ENCODE measurements around the gene GALNT17. TPM values are rescaled to one million over a fixed set of nuclear protein-coding genes. Genes with fewer than 3 reads are reported as not detected.
A peak's percentile ranks its signal among the peaks of the same experiment; 100 is the strongest.

The GALNT17 gene
- total and polyA plus RNA-seq, 2 experiments from 2014 or later, result 11.1 to 65.6 TPM

GRCh38 chr7:71691538-71691937, 559.6 kb downstream of the GALNT17 start:
- H3K36me3 ChIP-seq (ENCODE audit: insufficient read depth), result no peaks in the 10 kb centered on the region
- H3F3A ChIP-seq (replicated peaks; ENCODE audit: low read depth), result no peaks in the 10 kb centered on the region
- H4K20me1 ChIP-seq (replicated peaks; ENCODE audit: insufficient read depth), result no peaks in the 10 kb centered on the region
- H3K79me2 ChIP-seq (replicated peaks; ENCODE audit: insufficient read depth), result no peaks in the 10 kb centered on the region
- Mint-ChIP-seq H3K4me3 (no peak overlapping the region), H3K27me3 (ENCODE audit: insufficient read depth, low read depth, poor library complexity) (no peaks in the 10 kb centered on the region), H3K36me3 (ENCODE audit: low read depth) (peaks cover 36% of the 10 kb centered on the region), H3K27ac (no peak overlapping the region), H3K4me1 (no peaks in the 10 kb centered on the region; the same call in 2 of the 3 replicates), H3K9me3 (no peaks in the 10 kb centered on the region; the same call in 2 of the 3 replicates)
- H3K4me2 ChIP-seq, result no peak overlapping the region
- no peak overlapping the region for H3K4me3 ChIP-seq
- H3K27me3 ChIP-seq (ENCODE audit: insufficient read depth), result no peaks in the 10 kb centered on the region
- H3K9me2 ChIP-seq (ENCODE audit: insufficient read depth), result peaks cover 8% of the 10 kb centered on the region
- no peaks in the 10 kb centered on the region for H3K4me1 ChIP-seq (ENCODE audit: insufficient read depth)
- H3K27ac ChIP-seq (ENCODE audit: low read depth), result peak overlapping the region; percentile 63; the same call in 1 of the 2 replicates
- no peak overlapping the region for H2AFZ ChIP-seq
- ATAC-seq (no peak), DNase-seq (ENCODE audit: low spot score) (no peak)
- TF ChIP-seq, protein P1, sequence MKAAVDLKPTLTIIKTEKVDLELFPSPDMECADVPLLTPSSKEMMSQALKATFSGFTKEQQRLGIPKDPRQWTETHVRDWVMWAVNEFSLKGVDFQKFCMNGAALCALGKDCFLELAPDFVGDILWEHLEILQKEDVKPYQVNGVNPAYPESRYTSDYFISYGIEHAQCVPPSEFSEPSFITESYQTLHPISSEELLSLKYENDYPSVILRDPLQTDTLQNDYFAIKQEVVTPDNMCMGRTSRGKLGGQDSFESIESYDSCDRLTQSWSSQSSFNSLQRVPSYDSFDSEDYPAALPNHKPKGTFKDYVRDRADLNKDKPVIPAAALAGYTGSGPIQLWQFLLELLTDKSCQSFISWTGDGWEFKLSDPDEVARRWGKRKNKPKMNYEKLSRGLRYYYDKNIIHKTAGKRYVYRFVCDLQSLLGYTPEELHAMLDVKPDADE (IDR thresholded peaks at IDR 0.05), result no peak
- no peak for TF ChIP-seq STAT1 (IDR thresholded peaks at IDR 0.05; ENCODE audit: unreplicated experiment)
- TF ChIP-seq JUNB (IDR thresholded peaks at IDR 0.05; ENCODE audit: unreplicated experiment), result no peak
- no peak for TF ChIP-seq NANOG (IDR thresholded peaks at IDR 0.05; ENCODE audit: borderline replicate concordance)
- TF ChIP-seq POLR2AphosphoS5 (IDR thresholded peaks at IDR 0.05; ENCODE audit: low read depth), result no peak
- TF ChIP-seq ZNF331 (CRISPR knock-in tag; IDR thresholded peaks at IDR 0.05; ENCODE audit: low read depth), result no peak

GRCh38 chr7:71694665-71695064, 562.7 kb downstream of the GALNT17 start:
- H3K9me2 ChIP-seq (ENCODE audit: insufficient read depth), result peaks cover 8% of the 10 kb centered on the region
- 0 out of 2 replicates have a peak, but pooled peaks cover 5% of the 10 kb centered on the region for H3K36me3 ChIP-seq (ENCODE audit: insufficient read depth)
- H3K4me1 Mint-ChIP-seq, result no peaks in the 10 kb centered on the region; the same call in 2 of the 3 replicates
- H3K4me1 ChIP-seq (ENCODE audit: insufficient read depth), result no peaks in the 10 kb centered on the region
- H3K27me3 Mint-ChIP-seq (ENCODE audit: insufficient read depth, low read depth, poor library complexity), result no peaks in the 10 kb centered on the region
- no peak overlapping the region for H3K4me3 Mint-ChIP-seq
- H3K27ac ChIP-seq (ENCODE audit: low read depth), result no peak overlapping the region
- no peaks in the 10 kb centered on the region for H3K27me3 ChIP-seq (ENCODE audit: insufficient read depth)
- DNase-seq (ENCODE audit: low spot score) (no peak), ATAC-seq (no peak)
- H3K9me3 Mint-ChIP-seq, result peaks cover 17% of the 10 kb centered on the region; the same call in 2 of the 3 replicates
- TF ChIP-seq ZNF114 (CRISPR knock-in tag; IDR thresholded peaks at IDR 0.05), result no peak
- TF ChIP-seq STAT1 (IDR thresholded peaks at IDR 0.05; ENCODE audit: unreplicated experiment), result no peak
- no peak for TF ChIP-seq EZH2phosphoT487 (IDR thresholded peaks at IDR 0.05; ENCODE audit: unreplicated experiment)
- no peak for TF ChIP-seq POLR2AphosphoS5 (IDR thresholded peaks at IDR 0.05; ENCODE audit: low read depth)
- no peak for TF ChIP-seq ZNF331 (CRISPR knock-in tag; IDR thresholded peaks at IDR 0.05; ENCODE audit: low read depth)
- TF ChIP-seq, protein P1 (IDR thresholded peaks at IDR 0.05), result no peak
- TF ChIP-seq EZH2 (IDR thresholded peaks at IDR 0.05; ENCODE audit: low read depth, unreplicated experiment), result no peak
- no peak for TF ChIP-seq JUNB (IDR thresholded peaks at IDR 0.05; ENCODE audit: unreplicated experiment)
- H3K79me2 ChIP-seq (replicated peaks; ENCODE audit: insufficient read depth), result no peaks in the 10 kb centered on the region
- no peak overlapping the region for H3K4me3 ChIP-seq
- H3F3A ChIP-seq (replicated peaks; ENCODE audit: low read depth), result no peaks in the 10 kb centered on the region
- H2AFZ ChIP-seq, result no peak overlapping the region
- H3K36me3 Mint-ChIP-seq (ENCODE audit: low read depth), result peaks cover 34% of the 10 kb centered on the region
- no peak overlapping the region for H3K4me2 ChIP-seq
- H4K20me1 ChIP-seq (replicated peaks; ENCODE audit: insufficient read depth), result no peaks in the 10 kb centered on the region
- no peak overlapping the region for H3K27ac Mint-ChIP-seq

Measured in GM23338 (cell line).